IgD-negative memory B cell (primary cell): ENCODE results near the gene GTF3C1. TPM values are rescaled to one million over a fixed set of nuclear protein-coding genes. Genes with fewer than 3 reads are reported as not detected.
A peak's percentile ranks its signal among the peaks of the same experiment; 100 is the strongest.

ENCODE experiments used
- H3K27ac Mint-ChIP-seq, 3 donors: one replicate each; pipeline ENCODE4 v1.8.0; 2020 to 2022; ENCODE audit warnings: mild to moderate bottlenecking in 3 of 3, mixed read lengths in 3 of 3, moderate library complexity in 1 of 3
- H3K27me3 Mint-ChIP-seq: one replicate; pipeline ENCODE4 v1.8.0; 2021; ENCODE audit warnings: mixed read lengths
- H3K36me3 Mint-ChIP-seq: one replicate; pipeline ENCODE4 v1.8.0; 2020; ENCODE audit warnings: mild to moderate bottlenecking, mixed read lengths
- H3K4me1 Mint-ChIP-seq, 3 donors: one replicate each; pipeline ENCODE4 v1.8.0; 2020 to 2022; ENCODE audit warnings: mixed read lengths in 3 of 3, mild to moderate bottlenecking in 1 of 3
- H3K4me3 Mint-ChIP-seq, 4 donors: one replicate each; pipeline ENCODE4 v1.8.0; 2020 to 2022; ENCODE audit warnings: mild to moderate bottlenecking in 4 of 4, mixed read lengths in 4 of 4, moderate library complexity in 3 of 4
- H3K9me3 Mint-ChIP-seq, 3 donors: one replicate each; pipeline ENCODE4 v1.8.0; 2020 to 2021; ENCODE audit warnings: mixed read lengths in 3 of 3, mild to moderate bottlenecking in 1 of 3
- polyA plus RNA-seq: library from polyadenylated mRNA; unstranded; fragments of 300-500 nt; fragmentation: Illumina TruSeq; gene quantifications from one replicate; pipeline ENCODE4 v1.2.3, GENCODE V29; 2021

GTF3C1 gene
- 22.1 TPM for polyA plus RNA-seq

DNA sequence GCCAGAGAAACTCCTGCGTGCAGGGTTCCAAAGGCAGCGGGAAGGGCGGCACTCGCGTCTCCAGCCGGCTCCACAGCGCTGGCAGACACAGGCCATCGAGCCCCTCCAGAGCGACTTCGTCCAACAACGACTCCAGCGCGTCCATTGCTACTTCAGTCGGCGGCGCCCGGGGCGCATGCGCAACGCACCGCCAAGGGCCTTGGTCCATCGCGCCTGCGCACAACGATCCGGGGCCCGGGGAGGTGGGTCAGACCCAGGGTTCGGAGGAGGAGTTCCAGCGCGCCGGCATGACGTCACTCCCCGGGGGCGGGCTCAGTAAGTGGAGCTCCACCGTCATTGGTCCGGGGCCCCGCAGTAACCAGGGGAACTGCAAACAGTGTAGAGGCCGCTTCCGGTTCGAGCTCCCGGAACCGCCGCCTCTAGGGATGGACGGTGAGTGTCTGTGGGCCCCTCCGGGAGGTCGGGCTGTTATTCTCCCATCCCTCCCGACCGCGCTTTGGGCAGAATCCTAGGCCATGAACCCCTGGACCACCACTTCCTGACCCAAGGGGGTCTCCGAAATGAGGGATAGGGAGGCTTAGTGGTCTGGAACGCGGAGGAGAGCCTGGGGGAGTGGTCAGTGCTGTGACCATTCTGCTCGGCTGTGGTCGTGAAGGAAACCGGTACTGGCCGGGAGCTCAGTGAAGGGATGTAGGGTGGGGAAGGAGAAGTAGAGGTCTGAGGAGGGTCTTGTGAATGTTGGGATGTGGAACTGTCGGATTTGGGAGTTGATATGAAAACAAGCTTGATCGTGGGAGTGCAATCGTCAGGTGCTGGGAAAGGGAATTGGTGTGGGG, at the start of gene GTF3C1, which contains the start of gene KATNIP:
Gene GTF3C1, minus strand, starts transcription at position 168 of the 836 bp plus-strand sequence. Its CDS starts 23 bp downstream, at position 145.
Gene KATNIP, plus strand, starts transcription at position 399 of the 836 bp plus-strand sequence. Its CDS starts 27 bp downstream, at position 426.
- Mint-ChIP-seq H3K4me1 (peaks cover 22 to 26% (median 24%) of the 10 kb centered on the region in 3 donors), H3K4me3 (peak within 1 kb of the TSS; percentile 93 to 100 (median 98)), H3K27ac (peak within 1 kb of the TSS; percentile 94 to 100 (median 98)), H3K36me3 (peaks cover 1% of the 10 kb centered on the region), H3K9me3 (no peaks in the 10 kb centered on the region), H3K27me3 (no peaks in the 10 kb centered on the region)

GRCh38 chr16:27598931-27599565, 49.3 kb upstream of the GTF3C1 start:
- Mint-ChIP-seq H3K4me3 (no peak overlapping the region), H3K27me3 (no peaks in the 10 kb centered on the region), H3K36me3 (peaks cover 13% of the 10 kb centered on the region), H3K27ac (peak overlapping the region in 1 of 3 donors; percentile 41), H3K9me3 (peaks cover 0 to 1% (median 0%) of the 10 kb centered on the region in 3 donors), H3K4me1 (no peaks in the 10 kb centered on the region)

DNA sequence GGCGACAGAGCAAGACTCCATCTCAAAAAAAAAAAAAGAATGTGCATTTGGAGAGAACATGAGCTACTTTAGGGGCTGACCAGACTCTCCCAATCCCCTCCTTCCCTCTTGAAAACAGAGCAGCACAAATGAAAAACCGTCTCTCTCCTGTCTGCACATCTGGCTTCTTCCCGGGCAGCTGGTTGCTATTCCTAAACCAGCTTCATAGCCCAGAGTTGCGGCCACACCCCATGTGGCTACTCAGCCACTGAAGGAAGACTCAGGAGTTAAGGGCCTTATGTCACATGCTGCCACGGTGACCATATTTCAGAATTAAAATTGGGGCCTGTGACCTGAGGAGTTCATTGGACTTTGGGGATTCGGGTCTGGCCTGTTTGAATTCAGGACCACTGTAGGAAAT, 48.5 kb upstream of the GTF3C1 start:
- Mint-ChIP-seq H3K27me3 (no peaks in the 10 kb centered on the region), H3K9me3 (peaks cover 0 to 1% (median 0%) of the 10 kb centered on the region in 3 donors), H3K27ac (no peak overlapping the region), H3K36me3 (peaks cover 13% of the 10 kb centered on the region), H3K4me3 (no peak overlapping the region), H3K4me1 (no peaks in the 10 kb centered on the region)

DNA sequence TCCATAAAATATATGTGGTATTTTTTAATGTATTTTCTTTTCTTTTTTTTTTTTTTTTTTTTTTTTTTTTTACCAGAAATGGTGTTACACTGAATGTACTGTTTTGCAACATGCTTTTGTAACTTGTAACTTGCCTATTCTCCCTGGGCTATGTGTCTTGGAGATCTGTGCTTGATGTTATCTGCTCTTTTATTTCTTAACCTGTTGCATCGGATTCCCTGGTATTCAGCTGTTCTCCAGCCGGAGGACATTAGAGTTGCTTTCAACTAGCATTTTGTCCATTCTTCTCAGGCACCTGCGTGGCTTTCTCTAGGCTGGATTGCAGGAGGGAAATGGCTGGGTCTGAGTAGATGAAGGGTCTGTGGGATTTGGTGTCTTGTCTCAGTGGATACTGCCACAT, 47.6 kb upstream of the GTF3C1 start:
- Mint-ChIP-seq H3K9me3 (peaks cover 0 to 1% (median 0%) of the 10 kb centered on the region in 3 donors), H3K36me3 (peaks cover 13% of the 10 kb centered on the region), H3K27me3 (no peaks in the 10 kb centered on the region), H3K4me1 (no peaks in the 10 kb centered on the region), H3K4me3 (no peak overlapping the region), H3K27ac (no peak overlapping the region)

- Mint-ChIP-seq H3K27ac (peak overlapping the region in 1 of 3 donors; percentile 45), H3K36me3 (peaks cover 13% of the 10 kb centered on the region), H3K4me1 (no peaks in the 10 kb centered on the region), H3K27me3 (no peaks in the 10 kb centered on the region), H3K4me3 (no peak overlapping the region), H3K9me3 (peaks cover 0 to 1% (median 0%) of the 10 kb centered on the region in 3 donors)
Measured at GRCh38 chr16:27596411-27596810, 46.7 kb upstream of the GTF3C1 start.

- Mint-ChIP-seq H3K27ac (peak overlapping the region in 1 of 3 donors; percentile 45), H3K4me1 (no peaks in the 10 kb centered on the region), H3K27me3 (no peaks in the 10 kb centered on the region), H3K9me3 (peaks cover 0 to 1% (median 0%) of the 10 kb centered on the region in 3 donors), H3K36me3 (peaks cover 11% of the 10 kb centered on the region), H3K4me3 (no peak overlapping the region)
Measured at GRCh38 chr16:27595993-27596392, 46.3 kb upstream of the GTF3C1 start.

GRCh38 chr16:27595475-27595874, 45.8 kb upstream of the GTF3C1 start:
- H3K9me3 Mint-ChIP-seq: peaks cover 0 to 1% (median 0%) of the 10 kb centered on the region in 3 donors
- no peak overlapping the region for H3K27ac Mint-ChIP-seq
- H3K36me3 Mint-ChIP-seq: peaks cover 9% of the 10 kb centered on the region
- H3K4me1 Mint-ChIP-seq: no peaks in the 10 kb centered on the region
- H3K27me3 Mint-ChIP-seq: no peaks in the 10 kb centered on the region
- no peak overlapping the region for H3K4me3 Mint-ChIP-seq

DNA sequence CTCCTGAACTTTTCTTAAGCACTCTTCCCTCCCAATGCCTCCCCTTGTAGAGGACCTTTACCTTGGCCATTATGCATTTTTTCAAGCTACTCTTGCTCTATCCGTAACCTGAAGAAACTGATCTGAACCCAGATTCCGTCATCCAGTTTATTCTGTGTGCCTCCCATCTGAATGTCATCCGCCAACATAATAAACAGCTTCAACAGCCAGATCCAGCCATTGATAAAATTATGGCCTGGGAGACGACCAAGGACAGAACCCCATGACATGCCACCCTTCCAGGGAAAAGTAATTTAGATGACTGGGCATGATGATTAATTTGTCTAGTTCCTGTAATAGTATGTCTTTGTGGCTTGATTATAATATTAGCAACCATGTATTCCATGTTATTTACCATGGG, 42.1 kb upstream of the GTF3C1 start:
- no peak overlapping the region for H3K27ac Mint-ChIP-seq
- H3K4me1 Mint-ChIP-seq: no peaks in the 10 kb centered on the region
- no peaks in the 10 kb centered on the region for H3K9me3 Mint-ChIP-seq
- H3K27me3 Mint-ChIP-seq: no peaks in the 10 kb centered on the region
- peaks cover 5% of the 10 kb centered on the region for H3K36me3 Mint-ChIP-seq
- H3K4me3 Mint-ChIP-seq: no peak overlapping the region

DNA sequence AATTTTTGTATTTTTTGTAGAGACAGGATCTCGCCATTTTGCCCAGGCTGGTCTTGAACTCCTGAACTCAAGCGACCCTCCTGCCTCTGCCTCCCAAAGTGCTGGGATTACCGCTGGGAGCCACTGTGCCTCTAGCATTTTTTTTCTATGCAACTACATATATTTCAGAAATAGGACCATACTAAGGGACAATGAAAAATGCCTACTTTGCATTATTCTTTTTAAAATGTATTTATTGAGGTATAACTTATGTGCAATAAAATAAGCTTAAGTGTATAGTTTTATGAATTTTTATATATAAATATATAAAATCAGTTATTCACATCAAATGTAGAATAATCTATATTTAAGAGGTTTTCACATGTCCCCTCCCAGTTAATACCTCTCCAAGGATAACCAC, 38.3 kb upstream of the GTF3C1 start:
- Mint-ChIP-seq H3K4me1 (no peaks in the 10 kb centered on the region), H3K9me3 (no peaks in the 10 kb centered on the region), H3K36me3 (peaks cover 7% of the 10 kb centered on the region), H3K4me3 (no peak overlapping the region), H3K27me3 (no peaks in the 10 kb centered on the region), H3K27ac (no peak overlapping the region)

GRCh38 chr16:27586711-27587110, 37.0 kb upstream of the GTF3C1 start:
- Mint-ChIP-seq H3K36me3 (peaks cover 12% of the 10 kb centered on the region), H3K27ac (no peak overlapping the region), H3K27me3 (no peaks in the 10 kb centered on the region), H3K4me3 (no peak overlapping the region), H3K9me3 (no peaks in the 10 kb centered on the region), H3K4me1 (no peaks in the 10 kb centered on the region)

- H3K4me3 Mint-ChIP-seq: no peak overlapping the region
- H3K4me1 Mint-ChIP-seq: no peaks in the 10 kb centered on the region
- no peaks in the 10 kb centered on the region for H3K9me3 Mint-ChIP-seq
- no peak overlapping the region for H3K27ac Mint-ChIP-seq
- peaks cover 23% of the 10 kb centered on the region for H3K36me3 Mint-ChIP-seq
- H3K27me3 Mint-ChIP-seq: no peaks in the 10 kb centered on the region
Measured at GRCh38 chr16:27585200-27585599, 35.5 kb upstream of the GTF3C1 start.

- H3K36me3 Mint-ChIP-seq: peaks cover 28% of the 10 kb centered on the region
- no peaks in the 10 kb centered on the region for H3K9me3 Mint-ChIP-seq
- H3K4me3 Mint-ChIP-seq: no peak overlapping the region
- H3K27ac Mint-ChIP-seq: peak overlapping the region in 1 of 3 donors; percentile 27
- H3K4me1 Mint-ChIP-seq: no peaks in the 10 kb centered on the region
- no peaks in the 10 kb centered on the region for H3K27me3 Mint-ChIP-seq
Measured at GRCh38 chr16:27583634-27584033, 33.9 kb upstream of the GTF3C1 start.

DNA sequence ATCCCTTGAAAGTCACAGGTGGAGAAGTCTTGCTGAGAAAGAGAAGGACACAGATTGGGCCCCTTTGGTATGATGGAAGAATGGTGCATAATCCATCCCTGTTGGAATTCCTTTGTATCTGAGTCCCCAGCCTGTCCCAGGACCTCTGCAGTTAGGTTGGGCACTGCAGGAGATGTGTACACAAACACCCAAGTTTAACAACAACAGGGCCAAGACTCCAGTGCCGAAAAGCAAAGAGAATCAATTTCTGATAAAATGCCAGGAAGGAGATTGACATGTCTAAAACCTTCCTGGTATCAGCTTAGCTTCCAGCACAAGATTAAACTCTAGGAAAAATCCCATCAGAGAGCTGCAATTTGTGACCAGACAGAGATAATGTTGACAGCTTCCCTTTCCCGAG, 33.2 kb upstream of the GTF3C1 start:
- Mint-ChIP-seq H3K27ac (no peak overlapping the region), H3K27me3 (no peaks in the 10 kb centered on the region), H3K9me3 (no peaks in the 10 kb centered on the region), H3K36me3 (peaks cover 26% of the 10 kb centered on the region), H3K4me3 (no peak overlapping the region), H3K4me1 (no peaks in the 10 kb centered on the region)

GRCh38 chr16:27579087-27579980, 29.6 kb upstream of the GTF3C1 start:
- Mint-ChIP-seq H3K4me3 (no peak overlapping the region), H3K27me3 (no peaks in the 10 kb centered on the region), H3K27ac (no peak overlapping the region), H3K9me3 (no peaks in the 10 kb centered on the region), H3K4me1 (no peaks in the 10 kb centered on the region), H3K36me3 (peaks cover 31% of the 10 kb centered on the region)

DNA sequence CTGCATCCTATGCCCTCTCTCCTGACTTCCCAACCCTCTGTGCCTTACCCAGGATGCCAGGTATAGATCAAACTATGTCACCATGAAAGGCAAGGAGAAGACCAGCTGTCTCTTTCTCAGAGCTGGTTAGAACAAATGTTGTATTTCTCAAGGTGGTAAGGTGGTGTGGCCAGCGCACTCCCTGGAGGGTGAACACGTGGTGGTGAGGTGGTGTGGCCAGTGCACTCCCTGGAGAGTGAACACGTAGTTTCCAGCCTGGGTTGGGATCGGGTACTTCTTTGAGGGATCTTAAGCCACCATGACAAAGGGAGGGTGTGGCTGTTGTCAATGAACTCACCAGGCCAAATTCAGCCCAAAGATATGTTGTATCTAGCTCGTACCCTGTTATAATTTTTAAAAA, 27.0 kb upstream of the GTF3C1 start:
- H3K27me3 Mint-ChIP-seq: no peaks in the 10 kb centered on the region
- no peaks in the 10 kb centered on the region for H3K9me3 Mint-ChIP-seq
- no peak overlapping the region for H3K27ac Mint-ChIP-seq
- H3K36me3 Mint-ChIP-seq: peaks cover 26% of the 10 kb centered on the region
- no peak overlapping the region for H3K4me3 Mint-ChIP-seq
- H3K4me1 Mint-ChIP-seq: no peaks in the 10 kb centered on the region
